Amniotic epithelial cell (primary cell): ENCODE results near the gene GPSM1.
A peak's percentile ranks its signal among the peaks of the same experiment; 100 is the strongest.
"Not testable (repeated sequence)": the region's sequence is repeated elsewhere in the genome, so short reads cannot be mapped to it uniquely, and the experiment has no call there.

Experiments
- DNase-seq: peaks from one replicate; pipeline ENCODE4 v3.0.0-alpha.2; 2010; ENCODE audit warnings: low read depth

The GPSM1 gene

GRCh38 chr9:136318111-136318775, 9.1 kb upstream of the GPSM1 start:
- DNase-seq: no peak

DNA sequence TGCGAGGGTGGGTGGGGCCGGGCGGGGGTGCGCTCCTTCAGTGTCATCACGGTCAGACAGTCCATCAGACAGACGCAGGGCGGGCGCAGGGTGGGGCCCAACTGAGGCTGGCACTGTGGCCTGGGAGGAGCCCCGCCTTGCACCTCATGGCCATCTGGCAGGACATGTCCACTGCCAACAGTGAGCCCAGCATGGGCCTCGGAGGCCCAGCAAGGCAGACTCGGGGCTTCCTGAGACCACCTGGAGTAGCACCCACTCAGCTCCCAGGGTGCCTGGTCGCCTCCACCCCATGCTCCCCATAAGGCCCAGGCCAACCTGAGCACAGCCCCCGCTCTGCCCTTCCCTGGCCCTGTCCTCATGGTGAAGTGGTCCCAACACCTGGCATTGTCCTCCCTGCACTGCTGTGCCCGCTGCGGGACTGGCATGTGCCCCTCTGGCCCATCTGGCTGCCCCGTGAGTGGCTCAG, 8.5 kb upstream of the GPSM1 start:
- no peak for DNase-seq

DNA sequence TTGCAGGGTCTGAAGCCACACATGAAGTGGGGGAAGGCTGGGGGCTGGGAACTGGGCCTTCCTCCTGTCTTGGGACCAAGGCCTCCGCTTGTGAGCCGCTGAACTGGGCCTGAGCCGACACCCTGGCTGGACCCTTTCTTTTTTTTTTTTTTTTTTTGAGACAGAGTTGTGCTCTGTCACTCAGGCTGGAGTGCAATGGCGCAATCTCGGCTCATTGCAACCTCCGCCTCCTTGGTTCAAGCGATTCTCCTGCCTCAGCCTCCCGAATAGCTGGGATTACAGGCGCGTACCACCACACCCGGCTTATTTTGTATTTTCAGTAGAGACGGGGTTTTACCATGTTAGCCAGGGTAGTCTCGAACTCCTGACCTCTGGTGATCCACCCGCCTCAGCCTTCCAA, 8.1 kb upstream of the GPSM1 start:
- not testable (repeated sequence) for DNase-seq

- not testable (repeated sequence) for DNase-seq
Observed at GRCh38 chr9:136319955-136320354, 7.4 kb upstream of the GPSM1 start.

DNA sequence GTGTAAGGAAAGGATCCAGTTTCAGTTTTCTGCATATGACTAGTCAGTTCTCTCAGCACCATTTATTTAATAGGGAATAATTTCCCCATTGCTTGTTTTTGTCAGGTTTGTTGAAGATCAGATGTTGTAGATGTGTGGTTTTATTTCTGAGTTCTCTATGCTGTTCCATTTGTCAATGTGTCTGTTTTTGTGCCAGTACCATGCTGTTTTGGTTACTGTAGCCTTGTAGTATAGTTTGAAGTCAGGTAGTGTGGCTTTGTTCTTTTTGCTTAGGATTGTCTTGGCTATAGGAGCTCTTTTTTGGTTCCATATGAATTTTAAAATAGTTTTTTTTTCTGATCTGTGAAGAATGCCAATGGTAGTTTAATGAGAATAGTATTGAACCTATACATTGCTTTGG, 6.4 kb upstream of the GPSM1 start:
- not testable (repeated sequence) for DNase-seq

GRCh38 chr9:136321561-136321960, 5.8 kb upstream of the GPSM1 start:
- no peak for DNase-seq

- DNase-seq: no peak
Observed at GRCh38 chr9:136322756-136323330, 4.5 kb upstream of the GPSM1 start.

DNA sequence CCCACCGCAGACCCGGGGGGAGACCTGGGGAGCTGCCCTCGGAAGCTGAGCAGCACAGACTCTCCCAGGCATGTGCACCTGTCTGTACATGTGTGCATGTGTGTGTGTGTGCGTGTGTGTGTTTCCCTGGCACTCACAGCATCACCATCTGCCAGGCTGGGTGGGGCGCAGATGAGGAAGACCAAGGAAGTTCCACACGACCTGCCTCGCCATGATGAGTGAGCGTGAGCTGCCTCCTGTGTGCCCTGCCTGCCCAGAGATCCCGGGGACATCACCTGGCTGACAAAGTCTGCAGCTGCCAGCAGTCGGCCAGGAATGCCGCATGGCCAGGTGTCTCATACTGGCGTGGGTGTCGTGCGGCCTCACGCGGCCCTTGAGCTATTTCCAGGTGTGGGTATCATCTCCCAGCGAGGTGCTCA, 4.0 kb upstream of the GPSM1 start:
- DNase-seq: no peak

GRCh38 chr9:136324501-136325300, 2.6 kb upstream of the GPSM1 start:
- no peak for DNase-seq

GRCh38 chr9:136325358-136325757, 2.0 kb upstream of the GPSM1 start:
- no peak for DNase-seq

DNA sequence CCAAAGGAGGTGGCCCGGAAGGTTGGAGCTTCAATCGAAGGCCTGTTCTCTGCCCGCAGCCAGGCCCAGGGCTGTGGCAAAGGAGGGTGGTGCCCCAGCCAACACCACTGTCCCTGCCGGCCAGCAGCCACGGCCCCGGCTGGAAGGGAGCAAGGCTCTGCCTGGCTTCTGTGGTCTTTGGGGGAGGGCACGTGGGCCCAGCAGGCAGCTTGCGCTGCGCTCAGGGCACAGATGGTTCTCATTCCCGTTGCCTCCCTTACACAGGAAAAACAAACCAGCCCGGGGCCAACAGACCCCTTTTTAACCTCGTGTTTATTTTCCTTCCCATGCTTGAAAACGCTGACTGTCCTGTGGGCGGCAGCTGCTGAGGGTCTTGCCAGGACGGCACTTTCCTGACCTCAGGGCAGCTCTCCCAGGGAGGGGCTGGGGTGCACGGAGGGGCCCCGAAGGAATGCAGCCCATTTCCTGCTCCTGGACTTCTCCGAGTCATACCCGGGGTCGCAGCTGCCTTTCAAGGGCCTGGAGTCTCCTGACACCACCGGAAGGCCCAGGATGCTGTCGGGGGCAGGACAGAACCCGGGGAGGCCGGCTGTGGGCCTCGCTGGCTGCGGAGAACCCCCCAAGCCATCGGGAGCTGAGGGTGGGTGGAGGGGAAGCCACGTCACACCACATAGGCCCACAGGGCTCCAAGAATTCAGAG, 1.1 kb upstream of the GPSM1 start:
- peak; percentile 70 for DNase-seq

GRCh38 chr9:136326761-136327303, 507 bp upstream of the GPSM1 start:
- no peak for DNase-seq

GRCh38 chr9:136328011-136328621, 777 bp downstream of the GPSM1 start:
- no peak for DNase-seq

GRCh38 chr9:136328622-136329041, 1.3 kb downstream of the GPSM1 start:
- DNase-seq: peak; percentile 66

DNA sequence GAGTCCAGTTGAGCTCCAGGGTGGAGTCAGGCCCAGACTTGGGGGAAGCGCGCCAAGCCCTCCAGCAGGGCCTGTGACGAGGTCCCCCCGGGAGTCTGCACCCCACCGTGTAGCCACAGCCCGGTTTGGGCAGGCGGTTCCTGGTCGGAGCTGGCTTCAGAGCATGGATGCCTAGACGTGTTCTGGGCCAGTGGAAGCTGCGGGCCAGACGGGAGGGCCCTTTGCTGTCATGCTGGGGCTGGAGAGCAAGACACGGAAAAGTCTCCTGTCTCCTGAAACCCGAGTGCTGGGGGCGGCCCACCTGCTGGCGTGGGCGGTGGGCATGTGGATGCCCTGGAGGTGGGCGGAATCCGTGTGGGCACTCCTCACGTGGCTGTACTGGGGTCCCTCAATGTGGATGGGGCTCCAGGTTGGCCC, 1.9 kb downstream of the GPSM1 start:
- no peak for DNase-seq

- DNase-seq: no peak
Observed at GRCh38 chr9:136329636-136330405, 2.5 kb downstream of the GPSM1 start.

- no peak for DNase-seq
Observed at GRCh38 chr9:136330406-136330990, 3.2 kb downstream of the GPSM1 start.

DNA sequence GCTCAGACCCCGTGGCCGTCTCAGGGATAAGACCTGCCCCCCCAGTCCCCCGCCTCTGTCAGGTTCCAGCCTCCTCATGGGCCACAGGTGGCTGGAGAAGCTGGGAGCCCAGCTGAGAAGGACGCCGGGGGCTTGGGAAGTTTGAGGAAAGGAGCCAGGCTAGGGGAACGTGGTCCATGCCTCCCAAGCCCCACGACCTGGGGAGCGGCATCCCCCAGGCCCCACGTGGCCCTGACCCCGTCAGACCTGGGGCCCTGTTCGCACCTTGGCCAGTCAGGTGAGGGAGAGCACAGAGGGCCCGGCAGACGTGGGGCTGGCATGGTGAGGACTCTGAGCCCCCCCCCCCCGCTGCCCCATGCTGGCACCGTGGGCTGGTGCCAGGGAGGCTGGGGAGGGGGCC, 3.7 kb downstream of the GPSM1 start:
- DNase-seq: no peak

- DNase-seq: no peak
Observed at GRCh38 chr9:136331556-136332481, 4.5 kb downstream of the GPSM1 start.
